Neural cell (in vitro differentiated cells): ENCODE measurements around the gene NELL2. TPM values are rescaled to one million over a fixed set of nuclear protein-coding genes. Genes with fewer than 3 reads are reported as not detected.

Experiments
- H2AFZ ChIP-seq: fragments of 200-600, 300-800 bp; sonication (generic), shearing (Covaris generic); 2 replicates; pipeline ENCODE4 v1.6.0; 2014; ENCODE audit warnings: low read depth, mild to moderate bottlenecking, antibody characterized with exemption, low read length, moderate library complexity
- H3F3A ChIP-seq: fragments of 200-600 bp; shearing (Covaris generic); 2 replicates; pipeline ENCODE4 v1.6.1; 2016; ENCODE audit warnings: mild to moderate bottlenecking, moderate library complexity, mixed read lengths, antibody characterized with exemption, low read length; ENCODE audit not compliant: insufficient read depth, poor library complexity, severe bottlenecking
- H3K27ac ChIP-seq: fragments of 200-600, 300-800 bp; sonication (generic), shearing (Covaris generic); 2 replicates; pipeline ENCODE4 v1.5.1; 2014; ENCODE audit warnings: mild to moderate bottlenecking, low read length, moderate library complexity
- H3K27me3 ChIP-seq: fragments of 300-800, 200-600 bp; sonication (generic), shearing (Covaris generic); 2 replicates; pipeline ENCODE4 v1.6.0; 2014; ENCODE audit warnings: mild to moderate bottlenecking, low read depth, low read length, moderate library complexity; ENCODE audit not compliant: insufficient read depth
- H3K36me3 ChIP-seq: fragments of 300-800, 200-600 bp; sonication (generic), shearing (Covaris generic); 2 replicates; pipeline ENCODE4 v1.5.1; 2014; ENCODE audit warnings: mild to moderate bottlenecking, antibody characterized with exemption, low read length, moderate library complexity; ENCODE audit not compliant: insufficient read depth
- H3K4me2 ChIP-seq: fragments of 300-800, 200-600 bp; sonication (generic), shearing (Covaris generic); 2 replicates; pipeline ENCODE4 v1.6.0; 2014; ENCODE audit warnings: mild to moderate bottlenecking, low read length
- H3K4me3 ChIP-seq: fragments of 300-800, 200-600 bp; sonication (generic), shearing (Covaris generic); 2 replicates; pipeline ENCODE4 v1.5.1; 2014; ENCODE audit warnings: mild to moderate bottlenecking, low read length, moderate library complexity
- H3K79me2 ChIP-seq: fragments of 200-600 bp; shearing (Covaris generic); replicated peaks from 2 replicates; pipeline ENCODE4 v1.6.0; 2014; ENCODE audit warnings: mild to moderate bottlenecking, low read length, moderate library complexity; ENCODE audit not compliant: insufficient read depth
- H3K9ac ChIP-seq: fragments of 300-800, 200-600 bp; sonication (generic), shearing (Covaris generic); 2 replicates; pipeline ENCODE4 v1.6.1; 2016; ENCODE audit warnings: mild to moderate bottlenecking, low read length, mixed read lengths
- H3K9me2 ChIP-seq: fragments of 200-600 bp; shearing (Covaris generic); 2 replicates; pipeline ENCODE4 v1.6.1; 2016; ENCODE audit warnings: mild to moderate bottlenecking, low read length, mixed read lengths; ENCODE audit not compliant: insufficient read depth
- H3K9me3 ChIP-seq: fragments of 200-600, 300-800 bp; sonication (generic), shearing (Covaris generic); 2 replicates; pipeline ENCODE4 v1.6.1; 2016; ENCODE audit warnings: mild to moderate bottlenecking, mixed run types, low read length, moderate library complexity, mixed read lengths
- H4K20me1 ChIP-seq: fragments of 200-600 bp; shearing (Covaris generic); 2 replicates; pipeline ENCODE4 v1.6.1; 2016; ENCODE audit warnings: mild to moderate bottlenecking, mixed run types; ENCODE audit not compliant: insufficient read depth
- EP300 ChIP-seq: fragments of 450-650 bp; conservative IDR thresholded peaks from 2 replicates; pipeline ENCODE4 v1.6.1; 2014; ENCODE audit warnings: antibody characterized with exemption, mild to moderate bottlenecking, moderate library complexity; ENCODE audit not compliant: poor library complexity, severe bottlenecking
- EZH2 ChIP-seq: fragments of 200-600, 300-800 bp; shearing (Covaris generic), sonication (generic); IDR thresholded peaks from 2 replicates; pipeline ENCODE4 v1.6.1; 2014; ENCODE audit warnings: antibody characterized with exemption, low read length, borderline replicate concordance, mild to moderate bottlenecking; ENCODE audit not compliant: insufficient read depth, poor library complexity, severe bottlenecking
- MXI1 ChIP-seq: fragments of 450-650 bp; conservative IDR thresholded peaks from 2 replicates; pipeline ENCODE4 v1.6.1; 2014; ENCODE audit warnings: antibody characterized with exemption, mild to moderate bottlenecking; ENCODE audit not compliant: poor library complexity, severe bottlenecking
- POLR2AphosphoS5 ChIP-seq: IDR thresholded peaks from 2 replicates; pipeline ENCODE4 v1.6.1; 2012
- RAD21 ChIP-seq: fragments of 450-650 bp; conservative IDR thresholded peaks from 2 replicates; pipeline ENCODE4 v1.6.1; 2014; ENCODE audit warnings: antibody characterized with exemption, mild to moderate bottlenecking, moderate library complexity
- SMC3 ChIP-seq: fragments of 450-650 bp; conservative IDR thresholded peaks from 2 replicates; pipeline ENCODE4 v1.6.1; 2014; ENCODE audit warnings: antibody characterized with exemption, mild to moderate bottlenecking, moderate library complexity; ENCODE audit not compliant: poor library complexity
- TAF1 ChIP-seq: IDR thresholded peaks from 2 replicates; pipeline ENCODE4 v1.6.1; 2012; ENCODE audit warnings: low read depth
- polyA plus RNA-seq: library from polyadenylated mRNA; depleted of rRNA; stranded (reverse); fragments of >200 nt; gene quantifications from 2 replicates; pipeline ENCODE4 v1.2.3, GENCODE V29; 2014
- TF ChIP-seq, protein P1 (sequence below): IDR thresholded peaks from 2 replicates; pipeline ENCODE4 v1.6.1; 2012; ENCODE audit warnings: borderline replicate concordance
- TF ChIP-seq, protein P2 (sequence below): fragments of 450-650 bp; IDR thresholded peaks from 2 replicates; pipeline ENCODE4 v1.5.1; 2014; ENCODE audit warnings: antibody characterized with exemption, mild to moderate bottlenecking, moderate library complexity; ENCODE audit not compliant: poor library complexity, severe bottlenecking

NELL2 gene
- polyA plus RNA-seq, 1 donor from 2014 or later = 41.8 TPM

DNA sequence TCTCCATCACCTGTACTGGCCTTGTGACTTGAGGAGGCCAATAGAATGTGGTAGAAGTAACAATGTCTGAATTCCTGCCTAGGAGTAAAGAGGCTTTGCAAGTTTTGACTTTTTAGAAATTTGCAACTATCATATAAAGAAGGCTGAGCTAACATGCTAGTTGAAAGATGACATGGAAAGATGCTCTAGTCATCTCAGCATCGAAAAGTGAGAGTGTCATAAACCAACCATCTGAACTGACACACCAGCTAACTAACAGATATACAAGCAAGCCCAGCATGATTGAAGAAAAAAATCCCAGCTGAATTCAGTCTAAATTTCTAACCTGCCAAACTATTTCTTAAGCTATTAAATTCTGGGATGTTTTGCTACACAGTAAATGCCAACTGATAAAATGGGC lies 116.8 kb downstream of the NELL2 start:
- no peaks in the 10 kb centered on the region for H3K9me3 ChIP-seq
- H3K4me2 ChIP-seq = no peak overlapping the region
- no peaks in the 10 kb centered on the region for H4K20me1 ChIP-seq
- no peak for TF ChIP-seq SMC3
- TF ChIP-seq POLR2AphosphoS5 = no peak
- TF ChIP-seq RAD21 = no peak
- TF ChIP-seq MXI1 = no peak
- TF ChIP-seq, protein P1, sequence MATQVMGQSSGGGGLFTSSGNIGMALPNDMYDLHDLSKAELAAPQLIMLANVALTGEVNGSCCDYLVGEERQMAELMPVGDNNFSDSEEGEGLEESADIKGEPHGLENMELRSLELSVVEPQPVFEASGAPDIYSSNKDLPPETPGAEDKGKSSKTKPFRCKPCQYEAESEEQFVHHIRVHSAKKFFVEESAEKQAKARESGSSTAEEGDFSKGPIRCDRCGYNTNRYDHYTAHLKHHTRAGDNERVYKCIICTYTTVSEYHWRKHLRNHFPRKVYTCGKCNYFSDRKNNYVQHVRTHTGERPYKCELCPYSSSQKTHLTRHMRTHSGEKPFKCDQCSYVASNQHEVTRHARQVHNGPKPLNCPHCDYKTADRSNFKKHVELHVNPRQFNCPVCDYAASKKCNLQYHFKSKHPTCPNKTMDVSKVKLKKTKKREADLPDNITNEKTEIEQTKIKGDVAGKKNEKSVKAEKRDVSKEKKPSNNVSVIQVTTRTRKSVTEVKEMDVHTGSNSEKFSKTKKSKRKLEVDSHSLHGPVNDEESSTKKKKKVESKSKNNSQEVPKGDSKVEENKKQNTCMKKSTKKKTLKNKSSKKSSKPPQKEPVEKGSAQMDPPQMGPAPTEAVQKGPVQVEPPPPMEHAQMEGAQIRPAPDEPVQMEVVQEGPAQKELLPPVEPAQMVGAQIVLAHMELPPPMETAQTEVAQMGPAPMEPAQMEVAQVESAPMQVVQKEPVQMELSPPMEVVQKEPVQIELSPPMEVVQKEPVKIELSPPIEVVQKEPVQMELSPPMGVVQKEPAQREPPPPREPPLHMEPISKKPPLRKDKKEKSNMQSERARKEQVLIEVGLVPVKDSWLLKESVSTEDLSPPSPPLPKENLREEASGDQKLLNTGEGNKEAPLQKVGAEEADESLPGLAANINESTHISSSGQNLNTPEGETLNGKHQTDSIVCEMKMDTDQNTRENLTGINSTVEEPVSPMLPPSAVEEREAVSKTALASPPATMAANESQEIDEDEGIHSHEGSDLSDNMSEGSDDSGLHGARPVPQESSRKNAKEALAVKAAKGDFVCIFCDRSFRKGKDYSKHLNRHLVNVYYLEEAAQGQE = no peak
- TF ChIP-seq EZH2 = no peak
- TF ChIP-seq, protein P2, sequence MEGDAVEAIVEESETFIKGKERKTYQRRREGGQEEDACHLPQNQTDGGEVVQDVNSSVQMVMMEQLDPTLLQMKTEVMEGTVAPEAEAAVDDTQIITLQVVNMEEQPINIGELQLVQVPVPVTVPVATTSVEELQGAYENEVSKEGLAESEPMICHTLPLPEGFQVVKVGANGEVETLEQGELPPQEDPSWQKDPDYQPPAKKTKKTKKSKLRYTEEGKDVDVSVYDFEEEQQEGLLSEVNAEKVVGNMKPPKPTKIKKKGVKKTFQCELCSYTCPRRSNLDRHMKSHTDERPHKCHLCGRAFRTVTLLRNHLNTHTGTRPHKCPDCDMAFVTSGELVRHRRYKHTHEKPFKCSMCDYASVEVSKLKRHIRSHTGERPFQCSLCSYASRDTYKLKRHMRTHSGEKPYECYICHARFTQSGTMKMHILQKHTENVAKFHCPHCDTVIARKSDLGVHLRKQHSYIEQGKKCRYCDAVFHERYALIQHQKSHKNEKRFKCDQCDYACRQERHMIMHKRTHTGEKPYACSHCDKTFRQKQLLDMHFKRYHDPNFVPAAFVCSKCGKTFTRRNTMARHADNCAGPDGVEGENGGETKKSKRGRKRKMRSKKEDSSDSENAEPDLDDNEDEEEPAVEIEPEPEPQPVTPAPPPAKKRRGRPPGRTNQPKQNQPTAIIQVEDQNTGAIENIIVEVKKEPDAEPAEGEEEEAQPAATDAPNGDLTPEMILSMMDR = no peak
- TF ChIP-seq EP300 = no peak
- no peak for TF ChIP-seq TAF1
- no peak overlapping the region for H3K27ac ChIP-seq
- no peaks in the 10 kb centered on the region for H3K27me3 ChIP-seq
- H3K36me3 ChIP-seq = no peaks in the 10 kb centered on the region
- H3K79me2 ChIP-seq = no peaks in the 10 kb centered on the region
- no peaks in the 10 kb centered on the region for H3F3A ChIP-seq
- no peaks in the 10 kb centered on the region for H3K9me2 ChIP-seq
- no peak overlapping the region for H3K4me3 ChIP-seq
- H3K9ac ChIP-seq = no peak overlapping the region
- H2AFZ ChIP-seq = no peak overlapping the region

GRCh38 chr12:44750468-44750867 lies 125.6 kb downstream of the NELL2 start:
- no peaks in the 10 kb centered on the region for H3K27me3 ChIP-seq
- no peaks in the 10 kb centered on the region for H3F3A ChIP-seq
- TF ChIP-seq TAF1 (no peak), MXI1 (no peak), RAD21 (no peak), EP300 (no peak), POLR2AphosphoS5 (no peak), EZH2 (no peak), SMC3 (no peak)
- TF ChIP-seq, protein P1 = no peak
- TF ChIP-seq, protein P2 = no peak
- H2AFZ ChIP-seq = no peak overlapping the region
- no peaks in the 10 kb centered on the region for H3K79me2 ChIP-seq
- H3K9me3 ChIP-seq = no peaks in the 10 kb centered on the region
- no peaks in the 10 kb centered on the region for H3K36me3 ChIP-seq
- H4K20me1 ChIP-seq = no peaks in the 10 kb centered on the region
- H3K9me2 ChIP-seq = no peaks in the 10 kb centered on the region
- H3K4me2 ChIP-seq = no peak overlapping the region
- no peak overlapping the region for H3K9ac ChIP-seq
- H3K27ac ChIP-seq = no peak overlapping the region
- peak overlapping the region; percentile 5 for H3K4me3 ChIP-seq
